A549 treated with CpdA at 1 μM for 4 hours (cell line): ENCODE data around the gene ZNF98. TPM values are rescaled to one million over a fixed set of nuclear protein-coding genes. Genes with fewer than 3 reads are reported as not detected.

Experiments
- total RNA-seq: library from RNA; stranded (reverse); fragments of 200-300 nt; extraction: Qiagen RNA extraction; gene quantifications from 5 replicates; pipeline ENCODE4 v1.2.3, GENCODE V29; 2022; ENCODE audit warnings: low read depth

Gene ZNF98
- not detected in 5 replicates for total RNA-seq

GRCh38 chr19:22422211-22422610, at the start of gene ZNF98:
TSS of gene ZNF98 (minus strand) at chr19:22422346. CDS start at chr19:22422224, 122 bp downstream.

Other genes starting within 250 kb of the ZNF98 start
- not detected in 5 replicates for gene ZNF676, start 225.4 kb downstream of the ZNF98 start, total RNA-seq
- not detected in 5 replicates for gene ZNF729, start 135.9 kb downstream of the ZNF98 start, total RNA-seq
- gene ZNF492, start 212.0 kb upstream of the ZNF98 start, total RNA-seq = not detected in 5 replicates